Body of pancreas (tissue), 4 donors: ENCODE measurements around the gene HPS5.

ENCODE experiments used
- POLR2A ChIP-seq, 3 donors: fragments of 450-650 bp; IDR thresholded peaks; one replicate each; pipeline ENCODE4 v1.6.1; 2016; ENCODE audit warnings: antibody characterized with exemption in 3 of 3, mild to moderate bottlenecking in 2 of 3
- TF ChIP-seq, protein P1 (sequence below), 7 experiments: fragments of 450-650 bp in 4 of 7; fragments of 200-600 bp in 3 of 7; sonication (generic) in 3 of 7; IDR thresholded peaks; one replicate each; pipeline ENCODE4 v1.5.1; 2016 to 2019; ENCODE audit warnings: antibody characterized with exemption in 7 of 7

DNA sequence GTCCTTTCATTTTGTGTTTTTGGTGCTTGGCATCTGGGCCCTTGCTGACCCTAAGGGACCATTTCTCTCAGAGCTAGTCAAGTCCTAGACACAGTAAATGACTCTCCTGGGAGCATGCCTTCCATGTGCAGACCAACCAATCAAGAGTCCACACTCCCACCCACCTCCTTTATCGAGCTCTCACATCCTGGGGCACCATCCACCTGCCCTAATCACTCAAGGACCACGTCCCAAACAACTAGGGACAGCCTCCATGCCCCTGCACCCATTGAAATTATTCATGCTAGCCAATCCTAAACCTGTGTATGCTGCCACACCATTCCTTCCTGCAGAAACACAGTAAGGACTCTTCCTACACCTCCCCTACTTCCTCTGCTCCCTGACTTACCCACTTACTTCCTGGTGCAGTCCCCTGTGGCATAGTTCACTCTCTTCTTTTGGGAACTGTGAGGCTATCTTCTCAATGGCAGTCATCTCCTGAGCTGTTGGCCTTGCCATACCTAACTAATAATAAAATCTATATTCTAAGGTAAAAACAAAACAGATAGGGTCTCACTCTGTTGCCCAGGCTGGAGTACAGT lies 67.1 kb downstream of the HPS5 start:
- TF ChIP-seq, protein P1, sequence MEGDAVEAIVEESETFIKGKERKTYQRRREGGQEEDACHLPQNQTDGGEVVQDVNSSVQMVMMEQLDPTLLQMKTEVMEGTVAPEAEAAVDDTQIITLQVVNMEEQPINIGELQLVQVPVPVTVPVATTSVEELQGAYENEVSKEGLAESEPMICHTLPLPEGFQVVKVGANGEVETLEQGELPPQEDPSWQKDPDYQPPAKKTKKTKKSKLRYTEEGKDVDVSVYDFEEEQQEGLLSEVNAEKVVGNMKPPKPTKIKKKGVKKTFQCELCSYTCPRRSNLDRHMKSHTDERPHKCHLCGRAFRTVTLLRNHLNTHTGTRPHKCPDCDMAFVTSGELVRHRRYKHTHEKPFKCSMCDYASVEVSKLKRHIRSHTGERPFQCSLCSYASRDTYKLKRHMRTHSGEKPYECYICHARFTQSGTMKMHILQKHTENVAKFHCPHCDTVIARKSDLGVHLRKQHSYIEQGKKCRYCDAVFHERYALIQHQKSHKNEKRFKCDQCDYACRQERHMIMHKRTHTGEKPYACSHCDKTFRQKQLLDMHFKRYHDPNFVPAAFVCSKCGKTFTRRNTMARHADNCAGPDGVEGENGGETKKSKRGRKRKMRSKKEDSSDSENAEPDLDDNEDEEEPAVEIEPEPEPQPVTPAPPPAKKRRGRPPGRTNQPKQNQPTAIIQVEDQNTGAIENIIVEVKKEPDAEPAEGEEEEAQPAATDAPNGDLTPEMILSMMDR (IDR thresholded peaks at IDR 0.05): no peak
- TF ChIP-seq POLR2A (IDR thresholded peaks at IDR 0.05): no peak
